ENCODE results near the gene NAT14. TPM values are rescaled to one million over a fixed set of nuclear protein-coding genes. Genes with fewer than 3 reads are reported as not detected.

Gene NAT14
- total RNA-seq, 4 donors from 2014 or later = 5.1 to 28.3 (median 12.2) TPM

DNA sequence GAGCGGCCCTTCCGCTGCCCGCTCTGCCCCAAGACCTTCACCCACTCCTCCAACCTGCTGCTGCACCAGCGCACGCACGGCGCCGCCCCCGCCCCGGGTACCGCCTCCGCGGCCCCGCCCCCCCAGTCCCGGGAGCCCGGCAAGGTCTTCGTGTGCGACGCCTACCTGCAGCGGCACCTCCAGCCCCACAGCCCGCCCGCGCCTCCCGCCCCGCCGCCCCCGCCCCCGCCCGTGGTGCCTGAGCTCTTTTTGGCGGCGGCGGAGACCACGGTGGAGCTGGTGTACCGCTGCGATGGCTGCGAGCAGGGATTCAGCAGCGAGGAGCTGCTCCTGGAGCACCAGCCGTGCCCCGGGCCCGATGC is 3.2 kb upstream of the NAT14 start:
- Histone ChIP-seq H3K4me1 (peaks cover 42 to 61% of the 10 kb centered on the region in 2 donors), H3K9me3 (no peaks in the 10 kb centered on the region), H3K36me3 (peaks cover 0 to 18% of the 10 kb centered on the region in 2 donors), H3K27me3 (no peaks in the 10 kb centered on the region), H3K27ac (no peak overlapping the region), H3K4me3 (replicated peaks in 1 of 3) (no peak overlapping the region)
- TF ChIP-seq, protein P1, sequence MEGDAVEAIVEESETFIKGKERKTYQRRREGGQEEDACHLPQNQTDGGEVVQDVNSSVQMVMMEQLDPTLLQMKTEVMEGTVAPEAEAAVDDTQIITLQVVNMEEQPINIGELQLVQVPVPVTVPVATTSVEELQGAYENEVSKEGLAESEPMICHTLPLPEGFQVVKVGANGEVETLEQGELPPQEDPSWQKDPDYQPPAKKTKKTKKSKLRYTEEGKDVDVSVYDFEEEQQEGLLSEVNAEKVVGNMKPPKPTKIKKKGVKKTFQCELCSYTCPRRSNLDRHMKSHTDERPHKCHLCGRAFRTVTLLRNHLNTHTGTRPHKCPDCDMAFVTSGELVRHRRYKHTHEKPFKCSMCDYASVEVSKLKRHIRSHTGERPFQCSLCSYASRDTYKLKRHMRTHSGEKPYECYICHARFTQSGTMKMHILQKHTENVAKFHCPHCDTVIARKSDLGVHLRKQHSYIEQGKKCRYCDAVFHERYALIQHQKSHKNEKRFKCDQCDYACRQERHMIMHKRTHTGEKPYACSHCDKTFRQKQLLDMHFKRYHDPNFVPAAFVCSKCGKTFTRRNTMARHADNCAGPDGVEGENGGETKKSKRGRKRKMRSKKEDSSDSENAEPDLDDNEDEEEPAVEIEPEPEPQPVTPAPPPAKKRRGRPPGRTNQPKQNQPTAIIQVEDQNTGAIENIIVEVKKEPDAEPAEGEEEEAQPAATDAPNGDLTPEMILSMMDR (IDR thresholded peaks at IDR 0.05) = no peak
- no peak for TF ChIP-seq POLR2A (IDR thresholded peaks at IDR 0.05)
- WGBS, 2 donors = 79 to 81% methylated on average over 16 to 22 of the region's 40 CpGs
- intact Hi-C loops (cut with DNase I) = no loop called here
- DNase-seq = no peak

DNA sequence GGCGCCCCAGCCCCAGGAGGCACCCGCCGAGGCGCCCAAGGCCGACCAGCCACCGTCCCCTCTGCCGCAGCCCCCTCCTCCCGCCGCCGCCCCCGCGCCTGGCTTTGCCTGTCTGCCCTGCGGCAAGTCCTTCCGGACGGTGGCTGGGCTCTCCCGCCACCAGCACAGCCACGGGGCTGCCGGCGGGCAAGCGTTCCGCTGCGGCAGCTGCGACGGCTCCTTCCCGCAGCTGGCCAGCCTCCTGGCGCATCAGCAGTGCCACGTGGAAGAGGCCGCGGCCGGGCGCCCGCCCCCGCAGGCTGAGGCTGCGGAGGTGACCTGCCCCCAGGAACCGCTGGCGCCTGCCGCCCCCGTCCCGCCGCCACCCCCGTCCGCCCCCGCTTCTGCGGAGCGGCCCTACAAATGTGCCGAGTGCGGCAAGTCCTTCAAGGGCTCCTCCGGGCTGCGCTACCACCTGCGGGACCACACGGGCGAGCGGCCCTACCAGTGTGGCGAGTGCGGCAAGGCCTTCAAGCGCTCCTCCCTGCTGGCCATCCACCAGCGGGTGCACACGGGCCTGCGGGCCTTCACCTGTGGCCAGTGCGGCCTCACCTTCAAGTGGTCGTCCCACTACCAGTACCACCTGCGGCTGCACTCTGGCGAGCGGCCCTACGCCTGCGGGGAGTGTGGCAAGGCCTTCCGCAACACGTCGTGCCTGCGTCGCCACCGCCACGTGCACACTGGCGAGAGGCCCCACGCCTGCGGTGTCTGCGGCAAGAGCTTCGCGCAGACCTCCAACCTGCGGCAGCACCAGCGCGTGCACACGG is 2.6 kb upstream of the NAT14 start:
- TF ChIP-seq POLR2A (IDR thresholded peaks at IDR 0.05) = no peak
- TF ChIP-seq, protein P1 (IDR thresholded peaks at IDR 0.05) = no peak
- 94 to 97% methylated on average over 18 to 29 of the region's 83 CpGs for WGBS, 2 donors
- intact Hi-C loops (cut with DNase I) = no loop called here
- H3K9me3 ChIP-seq = no peaks in the 10 kb centered on the region
- DNase-seq = no peak
- no peak overlapping the region for H3K4me3 ChIP-seq (replicated peaks in 1 of 3)
- no peaks in the 10 kb centered on the region for H3K27me3 ChIP-seq
- peaks cover 46 to 65% of the 10 kb centered on the region in 2 donors for H3K4me1 ChIP-seq
- peaks cover 0 to 18% of the 10 kb centered on the region in 2 donors for H3K36me3 ChIP-seq
- no peak overlapping the region for H3K27ac ChIP-seq

DNA sequence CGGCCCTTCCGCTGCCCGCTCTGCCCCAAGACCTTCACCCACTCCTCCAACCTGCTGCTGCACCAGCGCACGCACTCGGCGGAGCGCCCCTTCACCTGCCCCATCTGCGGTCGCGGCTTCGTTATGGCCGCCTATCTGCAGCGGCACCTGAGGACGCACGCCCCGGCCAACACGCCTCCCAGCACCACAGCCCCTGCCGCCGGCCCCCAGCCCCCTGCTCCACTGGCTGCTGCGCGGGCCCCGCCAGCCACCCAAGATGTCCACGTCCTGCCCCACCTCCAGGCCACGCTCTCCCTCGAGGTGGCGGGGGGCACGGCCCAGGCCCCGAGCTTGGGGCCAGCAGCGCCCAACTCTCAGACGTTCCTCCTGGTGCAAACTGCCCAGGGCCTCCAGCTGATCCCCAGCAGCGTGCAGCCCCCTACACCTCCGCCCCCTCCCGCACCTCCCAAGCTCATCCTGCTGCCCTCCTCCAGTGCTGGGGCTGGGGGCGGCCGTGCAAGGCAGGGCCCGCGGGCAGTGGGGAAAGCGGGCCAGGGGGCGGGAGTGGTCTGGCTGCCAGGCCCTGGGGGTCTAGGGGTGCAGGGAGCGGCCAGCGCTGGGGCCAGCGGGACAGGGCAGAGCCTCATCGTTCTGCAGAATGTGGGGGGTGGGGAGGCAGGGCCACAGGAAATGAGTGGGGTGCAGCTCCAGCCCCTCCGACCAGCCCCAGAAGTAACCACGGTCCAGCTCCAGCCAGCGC is 1.9 kb upstream of the NAT14 start:
- Histone ChIP-seq H3K27me3 (no peaks in the 10 kb centered on the region), H3K27ac (no peak overlapping the region), H3K4me3 (replicated peaks in 1 of 3) (no peak overlapping the region), H3K36me3 (peaks cover 0 to 18% of the 10 kb centered on the region in 2 donors), H3K4me1 (peaks cover 48 to 65% of the 10 kb centered on the region in 2 donors), H3K9me3 (no peaks in the 10 kb centered on the region)
- TF ChIP-seq POLR2A (IDR thresholded peaks at IDR 0.05) = no peak
- TF ChIP-seq, protein P1 (IDR thresholded peaks at IDR 0.05) = no peak
- intact Hi-C loops (cut with DNase I) = no loop called here
- 94 to 96% methylated on average over 41 to 44 of the region's 47 CpGs for WGBS, 2 donors
- no peak for DNase-seq

DNA sequence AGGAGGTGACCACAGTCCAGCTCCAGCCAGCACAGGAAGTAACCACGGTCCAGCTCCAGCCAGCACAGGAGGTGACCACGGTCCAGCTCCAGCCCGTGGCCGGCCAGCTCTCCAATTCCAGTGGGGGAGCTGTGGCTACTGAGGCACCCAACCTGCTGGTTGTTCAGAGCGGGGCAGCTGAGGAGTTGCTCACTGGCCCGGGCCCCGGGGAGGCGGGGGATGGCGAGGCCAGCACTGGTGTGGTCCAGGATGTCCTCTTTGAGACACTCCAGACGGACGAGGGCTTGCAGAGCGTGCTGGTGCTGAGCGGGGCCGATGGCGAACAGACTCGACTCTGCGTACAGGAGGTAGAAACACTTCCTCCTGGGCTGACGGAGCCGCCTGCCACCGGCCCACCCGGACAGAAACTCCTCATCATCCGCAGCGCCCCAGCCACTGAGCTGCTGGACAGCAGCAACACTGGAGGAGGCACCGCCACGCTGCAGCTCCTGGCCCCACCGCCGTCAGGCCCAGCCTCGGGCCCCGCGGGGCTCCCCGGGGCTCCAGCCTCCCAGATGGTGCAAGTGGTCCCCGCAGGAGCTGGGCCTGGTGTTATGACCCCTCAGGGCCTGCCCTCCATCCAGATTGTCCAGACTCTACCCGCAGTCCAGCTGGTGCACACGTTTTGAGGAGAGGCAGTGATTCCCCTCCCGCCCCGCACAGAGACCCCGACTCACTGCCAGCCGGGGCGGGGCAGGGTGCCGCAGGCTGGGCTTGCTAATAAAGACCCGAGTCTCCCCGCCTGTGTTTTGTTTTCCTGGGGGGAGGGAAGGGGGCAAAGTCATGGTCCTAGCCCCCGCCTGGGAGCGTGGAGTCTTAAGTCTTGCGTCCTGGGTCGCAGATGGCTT is 1.0 kb upstream of the NAT14 start:
- H3K9me3 ChIP-seq = no peaks in the 10 kb centered on the region
- H3K4me3 ChIP-seq (replicated peaks in 1 of 3) = peak overlapping the region in 1 of 3 donors; percentile 47
- peaks cover 0 to 18% of the 10 kb centered on the region in 2 donors for H3K36me3 ChIP-seq
- TF ChIP-seq, protein P1 (IDR thresholded peaks at IDR 0.05) = no peak
- TF ChIP-seq POLR2A (IDR thresholded peaks at IDR 0.05) = no peak
- intact Hi-C loops (cut with DNase I) = no loop called here
- 72 to 77% methylated on average over 14 to 36 of the region's 46 CpGs for WGBS, 2 donors
- no peak for DNase-seq
- no peaks in the 10 kb centered on the region for H3K27me3 ChIP-seq
- H3K27ac ChIP-seq = peak overlapping the region in 1 of 3 donors; percentile 97
- peaks cover 42 to 56% of the 10 kb centered on the region in 2 donors for H3K4me1 ChIP-seq
